GM18870 (cell line): ENCODE data around the gene CYP20A1.

Experiments
- ATAC-seq: cut with Tn5 transposase; IDR thresholded peaks from one replicate; pipeline ENCODE4 v1.9.1; 2021; ENCODE audit warnings: moderate library complexity; ENCODE audit not compliant: unreplicated experiment

The CYP20A1 gene

DNA sequence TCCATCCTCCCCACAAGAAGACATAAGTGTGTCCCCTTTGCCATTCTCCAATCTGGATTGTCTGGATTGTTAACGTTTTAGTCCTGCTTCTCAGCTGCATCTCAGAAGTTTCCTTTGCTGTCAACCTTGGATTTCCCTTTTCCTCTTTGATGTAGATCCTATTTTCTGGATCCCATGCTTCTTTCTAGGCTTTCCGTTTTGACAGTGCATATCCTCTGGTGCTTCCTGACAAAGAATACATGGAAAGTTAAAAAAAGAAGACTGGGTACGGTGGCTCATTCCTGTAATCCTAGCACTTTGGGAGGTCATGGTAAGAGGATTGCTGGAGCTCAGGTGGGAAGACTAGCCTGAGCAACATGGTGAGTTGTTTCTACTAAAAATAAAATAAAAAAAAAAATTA, 116.1 kb downstream of the CYP20A1 start:
- no peak for ATAC-seq
